GM21723 (cell line): Measurements from ENCODE around the gene CELSR3.
A peak's percentile ranks its signal among the peaks of the same experiment; 100 is the strongest.

ENCODE experiments used
- ATAC-seq: cut with Tn5 transposase; IDR thresholded peaks from one replicate; pipeline ENCODE4 v1.9.1; 2021; ENCODE audit warnings: mild to moderate bottlenecking, moderate library complexity; ENCODE audit not compliant: unreplicated experiment

Gene CELSR3

DNA sequence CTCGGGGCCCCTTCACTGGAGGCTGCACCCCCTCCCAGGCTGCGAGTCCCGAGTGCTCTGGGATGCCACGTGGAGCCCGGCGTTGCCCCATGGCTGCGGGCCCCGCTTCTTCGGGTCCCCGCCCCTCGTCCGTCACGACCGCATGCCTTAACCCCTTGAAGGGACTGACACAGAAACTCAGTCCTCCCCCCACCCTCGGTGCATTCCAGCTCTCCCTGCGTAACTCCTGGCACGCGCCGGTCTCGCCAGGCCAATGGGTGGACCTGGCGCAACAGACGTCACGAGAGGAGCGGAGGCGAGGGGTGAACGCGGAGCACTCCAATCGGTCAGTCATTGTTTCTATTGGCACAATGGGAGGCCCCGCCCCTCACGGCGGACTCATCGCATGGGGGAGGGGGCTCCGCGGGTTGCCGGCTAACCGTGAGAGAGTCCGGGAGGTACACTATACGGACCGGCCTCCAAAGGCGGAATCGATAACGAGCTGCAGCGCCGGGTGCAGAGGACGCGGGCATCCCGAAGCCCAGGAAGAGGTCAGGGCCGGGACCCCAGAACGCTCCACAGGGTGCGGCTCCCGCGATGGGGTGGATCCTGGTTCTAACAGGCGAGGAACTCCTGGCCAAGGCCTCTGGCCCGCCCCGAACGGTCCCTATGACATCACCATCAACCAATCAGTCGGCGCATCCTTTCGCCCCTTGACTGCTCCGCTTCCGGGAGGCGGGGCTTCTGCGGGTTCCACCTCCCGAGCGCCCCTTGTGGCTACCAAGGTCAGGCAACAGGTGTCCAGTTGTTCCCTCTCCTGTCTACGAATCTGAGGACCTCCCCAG is 1.0 kb upstream of the CELSR3 start:
- peak; percentile 85 for ATAC-seq

DNA sequence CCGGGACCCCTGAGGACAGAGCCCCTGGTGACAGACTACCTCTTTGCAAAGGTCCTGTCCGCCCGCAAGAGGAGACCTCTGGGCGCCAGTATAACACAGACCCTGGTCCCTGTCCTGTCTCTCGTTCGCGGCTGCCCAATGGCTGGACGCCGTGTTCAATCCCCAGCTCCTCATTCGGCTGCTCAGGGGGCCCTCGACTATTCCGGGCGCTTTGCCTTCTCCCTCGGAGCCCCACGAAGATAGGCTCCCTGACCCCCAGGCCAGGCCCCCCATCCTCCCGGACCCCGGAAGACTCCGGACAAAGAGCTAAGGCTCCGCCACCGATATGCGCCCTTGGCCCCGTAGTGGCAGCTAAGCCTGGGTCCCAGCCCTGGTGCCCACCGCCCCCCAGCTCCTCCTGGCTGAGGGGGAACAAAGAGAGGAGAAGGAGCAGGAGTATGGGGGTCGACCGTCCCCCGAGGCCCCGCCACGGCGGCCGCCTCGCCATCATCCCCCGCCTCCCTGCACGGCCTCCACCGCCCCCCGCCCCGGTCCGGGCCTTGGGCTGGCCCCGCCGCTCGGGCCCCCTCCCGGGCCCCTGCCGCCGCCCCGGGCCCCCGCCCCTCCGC is 437 bp downstream of the CELSR3 start:
- no peak for ATAC-seq

DNA sequence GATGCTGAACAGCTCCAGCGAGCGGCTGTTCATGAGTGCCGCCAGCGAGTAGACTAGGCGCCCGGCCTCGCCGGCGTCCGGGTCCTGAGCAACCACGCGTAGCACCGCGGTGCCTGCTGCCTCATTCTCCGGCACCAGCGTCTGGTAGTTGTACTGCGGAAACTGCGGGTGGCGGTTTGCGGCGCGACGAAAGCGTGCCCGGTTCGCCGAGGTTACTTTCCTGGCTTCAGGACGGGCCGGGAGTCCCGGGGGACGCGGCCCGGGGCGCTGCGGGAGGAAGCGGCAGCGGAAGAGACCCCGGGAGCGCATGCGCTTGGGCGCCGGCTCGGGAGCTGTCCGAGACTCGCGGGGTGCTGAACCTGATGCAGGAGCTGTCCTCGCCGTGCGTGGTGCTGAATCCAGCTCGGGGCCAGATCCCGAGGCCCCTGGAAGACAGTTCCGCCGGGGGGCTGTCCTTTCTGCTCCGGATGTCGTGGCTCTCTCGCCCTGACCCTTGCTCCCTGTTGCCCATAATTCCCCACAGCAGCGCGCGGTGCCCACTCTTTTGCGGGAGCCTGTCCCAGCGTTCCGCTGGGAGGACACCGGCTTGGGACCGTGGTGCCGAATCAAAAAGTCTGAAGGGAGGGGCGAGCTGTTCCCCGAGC is 1.1 kb downstream of the CELSR3 start:
- ATAC-seq, result no peak

DNA sequence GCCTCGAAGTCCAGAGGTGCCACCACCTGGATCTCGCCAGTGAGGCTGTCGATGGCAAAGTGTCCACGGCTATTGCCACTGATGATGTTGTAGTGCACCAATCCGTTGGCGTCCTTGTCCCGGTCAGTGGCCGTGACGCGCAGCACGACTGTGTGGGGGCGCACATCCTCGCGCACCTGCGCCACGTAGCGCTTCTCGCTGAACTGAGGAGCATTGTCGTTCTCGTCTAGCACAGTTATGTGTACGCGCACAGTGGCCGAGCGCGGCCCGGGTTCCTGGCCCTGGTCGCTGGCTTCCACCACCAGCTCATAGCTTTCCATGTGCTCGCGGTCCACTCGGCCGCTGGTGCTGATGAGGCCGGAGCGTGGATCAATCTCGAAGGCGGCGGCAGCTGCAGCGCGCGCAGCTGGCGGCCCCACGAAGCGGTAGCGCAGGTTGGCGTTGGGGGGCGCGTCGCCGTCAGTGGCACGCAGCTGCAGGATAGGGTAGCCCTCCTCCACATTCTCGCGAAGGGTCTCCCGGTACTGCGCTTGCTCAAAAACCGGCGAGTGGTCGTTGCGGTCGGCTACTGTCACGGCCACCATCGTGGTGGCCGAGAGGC is 1.8 kb downstream of the CELSR3 start:
- no peak for ATAC-seq

DNA sequence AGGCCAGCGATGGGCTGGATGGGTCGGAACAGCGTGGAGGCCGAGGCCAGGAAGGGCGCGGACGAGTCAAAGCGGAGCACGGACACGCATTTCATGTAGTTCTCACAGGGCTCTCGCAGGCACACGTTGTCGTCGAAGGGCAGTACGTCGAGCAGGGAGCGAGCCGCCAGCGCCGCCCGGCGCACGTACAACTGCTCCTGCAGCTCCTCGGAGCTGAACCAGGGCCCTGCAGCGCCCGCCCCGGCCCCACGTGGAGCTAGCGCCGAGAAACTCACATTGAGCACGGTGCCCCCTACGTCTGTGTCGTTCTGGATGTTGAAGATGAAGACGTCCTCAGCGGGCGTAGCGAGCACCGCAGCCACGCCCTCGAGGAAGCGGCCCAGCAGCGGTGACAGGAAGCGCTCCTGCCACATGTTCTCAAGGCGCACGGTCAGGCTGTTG is 5.8 kb downstream of the CELSR3 start:
- ATAC-seq, result no peak

DNA sequence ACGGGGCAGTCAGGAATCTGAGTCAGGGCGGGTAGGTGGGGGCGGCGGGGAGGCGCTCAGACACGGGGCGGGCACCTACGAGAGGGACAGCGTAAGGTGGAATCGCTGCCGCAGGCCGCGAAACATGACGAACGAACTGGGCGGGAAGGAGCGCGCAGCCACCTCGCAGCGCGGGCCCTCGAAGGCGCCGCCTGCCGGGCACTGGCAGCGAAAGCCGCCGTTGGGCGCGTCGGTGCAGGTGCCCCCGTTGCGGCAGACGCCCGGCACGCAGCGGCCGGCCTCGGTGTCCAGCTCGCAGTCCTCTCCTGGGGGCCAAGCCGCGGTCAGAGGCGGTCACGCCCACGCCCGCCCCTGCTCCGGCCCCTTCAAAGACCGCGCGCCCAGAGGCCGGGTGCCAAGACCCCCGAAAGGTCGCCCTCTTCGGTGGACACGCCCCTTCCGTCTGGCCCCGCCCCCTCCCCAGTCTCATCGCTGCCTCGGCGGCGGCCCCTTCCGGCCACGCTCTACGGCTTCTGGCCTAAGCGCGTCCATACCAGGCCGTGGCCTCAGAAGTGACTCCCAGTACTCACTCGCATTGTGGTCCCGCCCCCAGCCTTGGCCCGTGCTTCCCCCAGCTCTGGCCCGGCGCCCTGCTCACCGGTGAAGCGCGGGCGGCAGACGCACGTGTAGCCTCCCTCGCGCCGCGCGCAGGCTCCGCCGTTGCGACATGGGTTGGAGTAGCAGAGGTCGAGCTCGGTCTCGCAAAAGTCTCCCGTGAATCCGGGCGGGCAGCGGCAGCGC is 6.4 kb downstream of the CELSR3 start:
- ATAC-seq, result peak; percentile 61

DNA sequence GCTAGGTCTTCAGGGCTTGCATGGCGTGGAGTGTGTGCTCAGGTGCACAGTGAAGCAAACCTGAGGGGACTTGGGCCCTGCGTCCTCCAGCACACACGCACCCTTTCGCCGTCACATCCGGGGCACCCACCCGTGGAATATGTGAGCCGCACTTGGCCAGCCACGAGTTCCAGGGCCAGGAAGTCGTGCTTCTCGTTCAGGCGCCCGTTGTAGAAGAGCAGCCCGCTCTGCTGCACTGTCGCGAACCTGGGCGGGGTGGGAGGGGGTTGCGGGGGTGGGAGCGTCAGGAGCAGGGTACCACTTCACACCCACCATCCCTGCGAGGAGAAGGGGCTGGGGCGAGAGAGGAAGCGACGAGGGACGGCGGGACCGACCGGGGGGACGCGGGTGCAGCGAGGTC is 7.1 kb downstream of the CELSR3 start:
- ATAC-seq, result no peak

DNA sequence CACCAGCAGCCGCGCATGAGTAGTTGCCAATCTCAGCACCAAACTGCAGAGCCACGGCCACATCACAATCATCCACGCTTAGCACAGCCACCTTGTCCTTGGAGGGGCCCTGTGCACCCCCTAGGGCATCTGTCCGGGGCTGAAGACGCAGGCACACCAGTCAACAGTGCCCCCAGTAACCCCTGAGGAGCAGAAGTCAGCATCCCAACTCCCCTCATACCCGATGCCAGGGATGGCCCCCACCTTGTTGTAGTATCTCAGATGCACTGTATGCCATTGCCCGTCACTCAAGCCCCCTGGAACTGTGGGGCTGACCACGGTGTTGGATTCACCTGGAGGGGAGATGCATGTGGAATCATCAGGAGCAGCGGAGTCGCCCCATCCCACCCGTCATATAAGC is 7.6 kb downstream of the CELSR3 start:
- no peak for ATAC-seq

DNA sequence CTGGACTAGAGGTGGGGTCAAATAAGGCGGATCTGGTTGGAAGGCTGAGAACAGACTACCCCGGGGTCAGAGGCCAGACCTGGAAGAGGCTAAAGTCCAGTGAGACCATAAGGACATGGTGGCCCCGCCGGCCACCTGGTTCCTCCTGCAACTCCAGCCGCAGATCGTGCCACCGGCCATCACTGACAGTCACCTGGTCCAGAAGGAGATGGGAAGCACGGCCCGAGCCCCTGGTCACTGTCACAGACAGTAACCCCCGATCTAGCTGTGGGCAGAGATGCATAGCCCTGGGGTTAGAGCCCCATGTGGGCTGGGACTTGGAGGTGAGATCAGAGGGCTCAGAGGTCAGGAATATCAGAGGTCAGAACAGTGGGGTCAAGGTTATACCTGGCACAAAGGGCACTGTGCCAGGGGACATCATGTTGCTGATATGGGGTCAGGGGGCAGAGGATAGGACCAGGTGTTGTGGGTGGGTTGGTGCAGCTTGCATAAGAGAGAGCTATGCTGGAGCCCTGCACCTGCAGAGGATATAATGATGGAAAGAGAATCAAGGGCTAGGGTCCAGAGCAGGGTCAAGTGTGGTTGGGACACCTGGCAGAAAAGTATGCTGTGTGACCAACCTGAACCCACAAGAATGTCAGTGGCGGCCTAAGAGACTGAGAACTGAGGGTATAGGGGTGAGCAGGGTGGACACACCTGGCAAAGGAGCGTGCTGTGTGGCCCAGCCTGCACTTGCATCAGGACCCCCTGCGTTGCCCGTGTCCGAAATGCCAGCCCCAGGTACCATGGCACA is 9.6 kb downstream of the CELSR3 start:
- ATAC-seq, result no peak

DNA sequence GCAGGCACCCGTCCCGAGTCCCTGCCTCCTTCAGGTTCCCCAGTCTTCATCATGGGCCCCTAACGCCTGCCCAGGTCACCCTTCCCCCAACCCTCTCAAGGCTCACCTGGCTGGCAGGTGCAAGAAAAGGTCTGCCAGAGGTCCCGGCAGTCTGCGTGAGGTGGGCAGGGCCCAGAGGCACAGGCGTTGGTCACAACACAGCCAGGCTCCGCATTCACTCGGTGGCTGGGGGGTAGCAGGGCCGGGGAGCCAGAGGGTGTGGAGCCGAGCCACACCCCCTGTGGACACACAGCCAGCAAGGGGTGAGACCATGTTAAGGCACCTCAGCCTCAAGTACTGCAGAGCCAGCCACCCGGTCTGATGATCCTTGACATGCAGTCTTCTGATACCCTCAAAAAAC is 10.9 kb downstream of the CELSR3 start:
- ATAC-seq, result no peak

DNA sequence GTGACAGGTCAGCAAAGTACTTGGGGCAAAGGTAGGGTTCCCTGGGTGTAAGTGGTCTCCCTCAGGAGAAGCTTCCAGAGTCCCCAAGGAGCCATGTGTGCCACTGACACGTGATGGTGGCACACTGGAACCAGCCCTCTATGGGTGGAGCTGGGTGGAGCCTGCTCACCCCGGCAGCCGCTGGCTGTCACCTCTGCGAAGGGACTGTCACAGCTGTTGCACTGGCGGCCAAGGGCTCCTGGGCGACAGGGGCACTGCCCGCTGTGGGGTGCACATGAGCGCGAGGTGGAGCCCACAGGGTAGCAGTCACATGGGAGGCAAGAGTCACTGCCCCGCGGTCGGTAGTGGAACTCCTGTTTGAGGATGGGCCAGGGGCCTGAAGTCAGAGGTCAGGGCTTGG is 12.0 kb downstream of the CELSR3 start:
- ATAC-seq, result no peak

DNA sequence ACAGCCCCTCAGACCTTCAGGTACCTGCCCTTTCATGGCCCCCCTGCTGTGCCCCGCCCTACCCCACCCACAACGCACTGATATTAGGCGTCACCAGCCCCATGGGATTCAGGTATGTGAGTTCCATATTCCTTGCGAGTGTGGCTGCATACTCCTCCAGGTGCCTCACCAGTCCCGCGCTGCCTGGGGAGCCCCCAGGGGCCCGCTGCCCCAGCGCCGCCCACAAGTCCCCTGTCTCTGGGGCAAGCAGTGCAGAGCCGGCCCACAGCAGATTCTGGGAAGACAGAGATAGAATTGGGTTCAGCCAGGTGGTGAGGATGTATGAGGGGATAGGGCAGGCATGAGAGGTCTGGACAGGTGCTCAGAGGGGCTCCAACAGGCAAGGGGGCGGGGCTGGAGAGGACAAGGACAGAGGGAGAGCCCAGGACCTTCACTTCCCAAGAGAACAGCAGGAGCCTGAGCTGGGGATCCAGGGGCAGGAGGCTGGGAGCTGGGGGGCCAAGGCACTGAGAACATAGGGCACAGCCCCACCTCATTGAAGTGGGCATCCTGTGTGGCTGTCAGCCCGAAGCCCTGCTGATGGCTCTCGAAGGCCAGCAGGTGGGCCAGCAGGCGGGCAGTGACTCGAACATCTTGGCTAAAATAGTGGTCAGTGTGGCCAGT is 14.4 kb downstream of the CELSR3 start:
- ATAC-seq, result no peak

DNA sequence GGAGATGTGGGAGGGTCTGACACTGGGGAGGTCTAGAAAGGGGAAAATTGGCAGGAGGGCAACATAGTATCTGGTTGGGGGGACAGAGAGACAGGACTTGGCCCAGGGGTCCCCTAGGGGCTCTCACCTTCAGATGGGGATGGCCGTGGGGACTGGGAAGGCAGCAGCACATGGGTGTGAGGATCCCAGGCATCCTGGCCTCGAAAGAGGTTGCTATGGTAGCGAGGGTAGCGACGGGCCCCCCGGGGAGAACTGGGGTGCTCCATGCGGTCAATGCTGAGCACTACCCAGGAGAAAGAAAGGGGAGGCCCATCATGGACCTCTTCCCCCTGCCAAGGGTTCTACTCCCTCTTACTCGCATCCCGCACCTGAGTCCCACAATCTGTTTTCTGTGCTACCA is 15.0 kb downstream of the CELSR3 start:
- no peak for ATAC-seq

DNA sequence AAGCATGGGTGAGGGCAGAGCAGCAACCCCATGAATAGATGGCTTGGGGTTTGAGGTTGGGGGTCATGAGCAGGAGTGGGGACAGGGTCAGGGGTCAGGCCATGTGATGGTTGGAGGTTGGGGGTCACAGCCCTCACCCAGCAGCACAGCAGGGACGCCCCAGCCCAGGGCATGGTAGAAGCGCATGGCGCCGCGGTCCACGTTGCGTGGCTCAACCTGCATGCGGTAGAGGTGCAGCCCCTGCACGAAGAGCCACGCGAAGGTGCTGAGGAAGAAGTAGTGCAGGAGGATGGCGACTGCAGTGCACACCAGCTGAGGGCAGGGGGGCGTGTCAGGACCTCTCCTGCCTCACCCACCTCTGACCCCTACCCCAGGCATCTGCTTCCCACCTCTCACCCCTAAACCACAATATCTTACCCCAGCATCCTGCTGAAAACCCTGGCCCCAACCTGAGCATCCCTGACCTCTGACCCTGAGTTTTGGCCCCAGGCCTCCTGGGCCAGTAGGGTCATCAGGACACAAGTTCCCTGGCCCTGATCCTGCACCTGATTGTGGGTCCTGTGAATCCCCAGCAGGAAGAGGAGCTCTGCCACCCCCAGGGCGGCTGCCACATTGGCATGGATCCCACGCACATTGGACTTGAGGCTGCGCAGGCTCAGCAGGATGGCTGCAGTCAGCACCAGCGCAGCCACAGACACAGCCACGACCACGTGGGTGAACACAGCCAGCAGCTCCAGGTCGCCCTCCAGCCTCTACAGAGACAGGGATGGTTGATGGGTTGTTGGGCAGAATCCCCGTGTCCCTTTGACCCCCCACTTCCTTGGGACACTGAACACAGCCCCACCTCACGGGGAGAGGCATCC is 17.6 kb downstream of the CELSR3 start:
- ATAC-seq, result no peak

DNA sequence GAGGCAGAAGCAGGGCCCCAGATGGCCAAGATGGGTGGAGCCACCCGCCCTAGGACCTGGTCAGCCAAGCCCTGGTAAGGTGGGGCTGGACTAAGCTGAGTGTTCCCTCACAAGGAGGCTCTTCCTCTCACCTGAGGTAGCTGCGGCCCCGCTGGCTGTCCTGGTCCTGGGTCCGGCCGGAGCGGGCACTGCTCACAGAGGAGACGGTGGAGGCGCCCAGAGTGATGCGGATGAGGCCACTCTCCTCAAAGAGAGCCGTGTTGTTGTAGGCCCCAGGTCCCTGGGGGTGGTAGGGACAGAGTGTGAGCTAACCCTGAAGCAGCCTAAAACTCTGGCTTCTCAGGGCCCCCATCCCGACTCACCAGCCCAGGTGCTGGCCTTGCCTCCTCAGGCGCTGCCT is 20.1 kb downstream of the CELSR3 start:
- no peak for ATAC-seq

DNA sequence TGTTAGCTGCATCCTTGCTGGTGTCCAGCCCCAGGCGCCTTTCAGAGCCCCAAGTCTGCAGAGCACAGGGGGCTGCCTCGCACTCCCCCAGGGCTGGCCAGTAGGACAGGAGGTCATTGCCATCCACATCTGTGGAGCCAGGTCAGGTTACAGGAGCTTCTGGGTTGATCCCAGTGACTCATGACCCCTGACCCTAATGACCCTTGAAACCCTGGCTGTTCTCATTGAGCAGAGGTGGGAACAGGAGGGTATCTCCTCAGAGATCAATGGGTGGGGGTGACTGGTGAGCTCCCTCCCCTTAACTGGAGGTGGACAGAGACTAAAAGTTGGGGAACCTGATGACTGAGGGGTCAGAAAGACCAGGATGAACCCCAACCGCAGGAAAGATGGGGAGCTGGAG is 21.3 kb downstream of the CELSR3 start:
- no peak for ATAC-seq

DNA sequence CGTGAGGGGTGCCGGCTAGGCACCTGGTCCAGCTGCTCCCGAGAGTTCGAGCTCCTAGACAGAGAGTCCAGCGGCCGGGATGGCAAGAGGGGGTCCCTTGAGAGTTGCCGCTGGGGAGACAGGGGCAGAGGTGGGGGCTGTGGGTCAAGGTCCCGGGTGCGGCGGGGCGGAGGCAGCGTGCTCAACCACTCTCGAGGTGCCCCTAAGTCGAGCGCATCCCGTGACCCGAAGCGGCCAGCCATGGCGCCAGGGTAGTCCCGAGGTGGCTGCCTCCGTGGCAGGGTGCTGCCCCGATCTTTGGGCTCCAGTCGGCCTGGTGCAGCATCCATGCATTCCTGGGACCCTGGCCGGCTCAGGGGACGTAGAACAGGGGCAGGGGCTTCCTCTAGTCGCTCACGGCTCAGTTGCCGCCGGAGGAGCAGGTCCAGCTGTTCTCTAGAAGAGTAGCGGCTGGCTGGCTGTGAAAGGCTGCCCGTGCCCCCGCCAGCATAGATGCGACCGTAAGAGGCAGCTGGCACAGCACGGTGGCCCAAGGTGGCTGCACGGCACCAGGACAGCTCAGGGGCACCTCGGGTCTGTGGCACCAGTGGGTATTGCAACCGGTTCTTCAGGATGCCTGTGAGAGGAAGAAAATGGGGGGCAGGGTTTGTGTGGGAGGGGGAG is 22.6 kb downstream of the CELSR3 start:
- no peak for ATAC-seq

DNA sequence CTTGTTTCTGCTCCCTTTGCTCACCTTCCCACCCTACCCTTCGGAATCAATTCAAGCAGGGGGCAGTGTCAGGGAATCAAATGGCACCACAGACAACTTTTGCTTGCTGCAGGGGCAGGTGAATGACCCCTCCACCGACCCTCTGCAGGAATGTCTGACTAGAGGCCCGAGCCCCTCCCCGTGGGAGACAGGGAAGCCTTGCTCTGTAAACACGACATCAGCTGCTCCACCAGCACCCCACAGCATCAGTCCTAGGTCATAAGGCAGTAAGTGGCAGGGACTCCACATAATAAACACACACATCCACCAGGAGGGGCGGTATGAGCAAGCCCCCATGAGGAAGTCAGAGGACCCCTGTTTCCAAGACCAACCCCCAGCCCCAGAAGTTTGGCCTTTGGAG is 25.4 kb downstream of the CELSR3 start:
- ATAC-seq, result no peak
